ENCODE results near the gene RCE1.
A peak's percentile ranks its signal among the peaks of the same experiment; 100 is the strongest.

RCE1 gene

GRCh38 chr11:66870616-66871520 is 27.6 kb downstream of the RCE1 start:
- Histone ChIP-seq H3K9me3 (ENCODE audit: control insufficient read depth, insufficient read depth, low read depth, low read length) (no peaks in the 10 kb centered on the region), H3K36me3 (ENCODE audit: control insufficient read depth in 2 of 2, insufficient read depth in 1 of 2, low read length in 2 of 2) (peaks cover 0 to 26% of the 10 kb centered on the region in 2 experiments; a peak in 1 of 3 replicates), H3K4me1 (ENCODE audit: control insufficient read depth, insufficient read depth, low read length) (no peaks in the 10 kb centered on the region), H3K27ac (ENCODE audit: extremely low read depth, low read depth, low read length) (no peak overlapping the region), H3K4me3 (ENCODE audit: low read depth, low read length) (no peak overlapping the region)
- CTCF ChIA-PET: interaction anchor here (1.0 kb wide), 1 partner anchor 105 kb away, joined by 3 read pairs; no protein-coding TSS in a partner anchor
- TF ChIP-seq ZNF580 (tag by site-specific recombination; IDR thresholded peaks at IDR 0.05): no peak
- TF ChIP-seq ZFP3 (tag by site-specific recombination; IDR thresholded peaks at IDR 0.05; ENCODE audit: low read depth): no peak
- TF ChIP-seq KLF1 (tag by site-specific recombination; IDR thresholded peaks at IDR 0.05): peak; percentile 25; the same call in 1 of the 2 replicates
- TF ChIP-seq ZNF184 (tag by site-specific recombination; IDR thresholded peaks at IDR 0.05): no peak
- TF ChIP-seq ZBTB11 (tag by site-specific recombination; conservative IDR thresholded peaks at IDR 0.05; ENCODE audit: low read depth): no peak
- no peak for TF ChIP-seq ZNF311 (tag by site-specific recombination; IDR thresholded peaks at IDR 0.05; ENCODE audit: borderline replicate concordance)
- no peak for TF ChIP-seq ZNF629 (tag by site-specific recombination; IDR thresholded peaks at IDR 0.05)
- TF ChIP-seq EGR2 (tag by site-specific recombination; IDR thresholded peaks at IDR 0.05; ENCODE audit: low read depth): peak; percentile 55
- no peak for TF ChIP-seq ZNF280D (tag by site-specific recombination; IDR thresholded peaks at IDR 0.05)
- peak; percentile 56 for TF ChIP-seq ZFHX2 (tag by site-specific recombination; conservative IDR thresholded peaks at IDR 0.05)
- no peak for TF ChIP-seq ZNF561 (tag by site-specific recombination; IDR thresholded peaks at IDR 0.05; ENCODE audit: borderline replicate concordance)
- TF ChIP-seq ZNF621 (tag by site-specific recombination; IDR thresholded peaks at IDR 0.05): no peak
- no peak for TF ChIP-seq PATZ1 (tag by site-specific recombination; IDR thresholded peaks at IDR 0.05)
- no peak for TF ChIP-seq WT1 (tag by site-specific recombination; IDR thresholded peaks at IDR 0.05)
- TF ChIP-seq ZNF202 (tag by site-specific recombination; IDR thresholded peaks at IDR 0.05; ENCODE audit: borderline replicate concordance): no peak
- TF ChIP-seq HOXA7 (CRISPR knock-in tag; IDR thresholded peaks at IDR 0.05; ENCODE audit: borderline replicate concordance): no peak
- POLR2A ChIA-PET: no interaction called here
